HepG2 (cell line): ENCODE results near the gene ZNF548. TPM values are rescaled to one million over a fixed set of nuclear protein-coding genes. Genes with fewer than 3 reads are reported as not detected.

Experiments
- ELF4 ChIP-seq: sonication (generic); formaldehyde crosslinking; IDR thresholded peaks from 2 replicates; pipeline ENCODE4 v1.5.0; 2020; ENCODE audit warnings: missing genetic modification reagents, mild to moderate bottlenecking, moderate library complexity, borderline replicate concordance
- HBP1 ChIP-seq: IDR thresholded peaks from 2 replicates; pipeline ENCODE4 v1.6.1; 2016; ENCODE audit warnings: low read depth, control low read depth
- MNT ChIP-seq: fragments of 450-650 bp; IDR thresholded peaks from 2 replicates; pipeline ENCODE4 v1.6.1; 2016
- PHF21A ChIP-seq: sonication (generic); formaldehyde crosslinking; IDR thresholded peaks from 2 replicates; pipeline ENCODE4 v1.5.0; 2020; ENCODE audit warnings: mild to moderate bottlenecking, missing genetic modification reagents
- POLR2AphosphoS2 ChIP-seq: IDR thresholded peaks from 2 replicates; pipeline ENCODE4 v1.6.1; 2011; ENCODE audit warnings: low read depth, low read length, improper control_type of control experiment
- SATB2 ChIP-seq: sonication (generic); formaldehyde crosslinking; IDR thresholded peaks from 2 replicates; pipeline ENCODE4 v1.5.0; 2020; ENCODE audit warnings: missing genetic modification reagents
- SIN3A ChIP-seq: IDR thresholded peaks from 2 replicates; pipeline ENCODE4 v1.6.1; 2011; ENCODE audit warnings: low read depth, mild to moderate bottlenecking, control low read depth, low read length, borderline replicate concordance
- WIZ ChIP-seq: sonication (generic); formaldehyde crosslinking; IDR thresholded peaks from 2 replicates; pipeline ENCODE4 v1.5.1; 2020; ENCODE audit warnings: mild to moderate bottlenecking, missing genetic modification reagents
- ZFYVE20 ChIP-seq: sonication (generic); formaldehyde crosslinking; IDR thresholded peaks from 2 replicates; pipeline ENCODE4 v1.8.0; 2023; ENCODE audit warnings: low read depth, mild to moderate bottlenecking, moderate library complexity, missing genetic modification reagents, borderline replicate concordance
- ZGPAT ChIP-seq: IDR thresholded peaks from 2 replicates; pipeline ENCODE4 v1.6.1; 2016; ENCODE audit warnings: mild to moderate bottlenecking
- ZNF280D ChIP-seq: sonication (generic); formaldehyde crosslinking; IDR thresholded peaks from 2 replicates; pipeline ENCODE4 v1.5.1; 2020; ENCODE audit warnings: mild to moderate bottlenecking, missing genetic modification reagents
- ZNF326 ChIP-seq: sonication (generic); formaldehyde crosslinking; IDR thresholded peaks from 2 replicates; pipeline ENCODE4 v1.4.0; 2020; ENCODE audit warnings: missing genetic modification reagents, borderline replicate concordance
- ZNF614 ChIP-seq: IDR thresholded peaks from 2 replicates; pipeline ENCODE4 v1.6.1; 2018; ENCODE audit warnings: missing biosample characterization, missing genetic modification reagents, inconsistent platforms, borderline replicate concordance
- ZNF652 ChIP-seq: IDR thresholded peaks from 2 replicates; pipeline ENCODE4 v1.6.1; 2016; ENCODE audit warnings: low read depth, borderline replicate concordance
- polyA plus RNA-seq, 8 experiments: library from polyadenylated mRNA; depleted of rRNA in 3 of 8; stranded (reverse) in 7 of 8; unstranded in 1 of 8; fragments of >200 nt; fragmentation: Illumina TruSeq in 4 of 8; extraction: Trizol in 4 of 8; gene quantifications; 2 replicates each; pipeline versions ENCODE4 v1.2.1 to v1.2.3, GENCODE V29; 2011 to 2016; ENCODE audit warnings: low read depth in 4 of 8, missing spikeins in 1 of 8, mixed read lengths in 1 of 8; ENCODE audit not compliant: insufficient read depth in 1 of 8
- total RNA-seq, 5 experiments: library from RNA; depleted of rRNA; stranded (reverse); fragments of >200 nt; fragmentation: Illumina TruSeq; extraction: Trizol; gene quantifications; 2 replicates each; pipeline ENCODE4 v1.2.3, GENCODE V29; 2016; ENCODE audit warnings: low read depth in 1 of 5
- TF ChIP-seq, protein P1 (sequence below): IDR thresholded peaks from 2 replicates; pipeline ENCODE4 v1.6.1; 2016
- TF ChIP-seq, protein P2 (sequence below): sonication (generic); formaldehyde crosslinking; IDR thresholded peaks from 2 replicates; pipeline ENCODE4 v1.5.0; 2020; ENCODE audit warnings: mild to moderate bottlenecking, missing genetic modification reagents, moderate library complexity

ZNF548 gene
- total and polyA plus RNA-seq, 2 of the 13 experiments (the other 11 are each of a cell fraction or from before 2014, with no cell fraction given), result 19.6 to 24.9 TPM

DNA sequence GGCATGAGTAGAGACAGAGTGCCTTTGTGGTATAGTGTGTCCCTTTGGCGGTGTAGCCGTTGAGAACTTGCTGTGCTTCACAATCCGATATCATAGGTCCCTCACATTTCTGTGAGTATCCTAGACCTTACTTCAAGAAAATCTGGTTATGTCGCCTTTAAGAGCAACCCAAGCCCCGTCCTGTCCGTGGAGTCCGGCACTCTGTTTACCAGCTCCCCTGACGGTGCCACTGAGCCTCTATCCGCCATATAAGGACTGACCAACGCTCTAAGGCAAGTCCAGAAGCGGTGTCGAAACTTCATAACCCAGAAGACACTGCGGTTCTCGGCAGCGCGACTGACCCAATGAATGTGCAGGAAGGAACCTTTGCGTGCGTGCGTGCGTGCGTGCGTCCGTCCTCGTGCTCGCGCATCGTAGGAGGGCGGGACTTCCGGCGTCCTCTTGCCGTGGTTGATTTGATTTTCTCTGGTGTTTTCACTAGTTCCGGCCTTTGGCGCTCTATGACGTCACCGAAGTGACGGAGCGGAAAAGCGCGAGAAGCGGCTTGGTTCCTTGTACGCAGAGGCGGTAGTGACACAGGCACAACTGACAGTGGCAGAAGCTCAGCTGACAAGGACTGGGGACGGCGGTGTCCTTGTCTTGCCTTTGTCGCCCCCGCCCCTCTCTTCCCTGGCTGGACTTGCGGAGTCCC, 26.5 kb upstream of the ZNF548 start, which contains the start of the genes TRAPPC2B and ZNF547 (continued):
- TF ChIP-seq ZGPAT (CRISPR knock-in tag) (peak; percentile 79), ZFYVE20 (CRISPR knock-in tag) (no peak), POLR2AphosphoS2 (no peak), PHF21A (CRISPR knock-in tag) (0 out of 2 replicates have a peak, but pooled peaks have one; percentile 49), ZNF652 (CRISPR knock-in tag) (no peak), ZNF614 (CRISPR knock-in tag) (peak; percentile 17; the same call in 1 of the 2 replicates), WIZ (CRISPR knock-in tag) (no peak), SATB2 (CRISPR knock-in tag) (no peak), MNT (peak; percentile 74), ZNF280D (CRISPR knock-in tag) (no peak), SIN3A (peak; percentile 74; the same call in 1 of the 2 replicates), ZNF326 (CRISPR knock-in tag) (no peak), HBP1 (peak; percentile 87; the same call in 1 of the 2 replicates), ELF4 (CRISPR knock-in tag) (peak; percentile 88; the same call in 1 of the 2 replicates)
- TF ChIP-seq, protein P1, sequence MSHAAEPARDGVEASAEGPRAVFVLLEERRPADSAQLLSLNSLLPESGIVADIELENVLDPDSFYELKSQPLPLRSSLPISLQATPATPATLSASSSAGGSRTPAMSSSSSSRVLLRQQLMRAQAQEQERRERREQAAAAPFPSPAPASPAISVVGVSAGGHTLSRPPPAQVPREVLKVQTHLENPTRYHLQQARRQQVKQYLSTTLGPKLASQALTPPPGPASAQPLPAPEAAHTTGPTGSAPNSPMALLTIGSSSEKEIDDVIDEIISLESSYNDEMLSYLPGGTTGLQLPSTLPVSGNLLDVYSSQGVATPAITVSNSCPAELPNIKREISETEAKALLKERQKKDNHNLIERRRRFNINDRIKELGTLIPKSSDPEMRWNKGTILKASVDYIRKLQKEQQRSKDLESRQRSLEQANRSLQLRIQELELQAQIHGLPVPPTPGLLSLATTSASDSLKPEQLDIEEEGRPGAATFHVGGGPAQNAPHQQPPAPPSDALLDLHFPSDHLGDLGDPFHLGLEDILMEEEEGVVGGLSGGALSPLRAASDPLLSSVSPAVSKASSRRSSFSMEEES (CRISPR knock-in tag), result peak; percentile 3; the same call in 1 of the 2 replicates
- TF ChIP-seq, protein P2, sequence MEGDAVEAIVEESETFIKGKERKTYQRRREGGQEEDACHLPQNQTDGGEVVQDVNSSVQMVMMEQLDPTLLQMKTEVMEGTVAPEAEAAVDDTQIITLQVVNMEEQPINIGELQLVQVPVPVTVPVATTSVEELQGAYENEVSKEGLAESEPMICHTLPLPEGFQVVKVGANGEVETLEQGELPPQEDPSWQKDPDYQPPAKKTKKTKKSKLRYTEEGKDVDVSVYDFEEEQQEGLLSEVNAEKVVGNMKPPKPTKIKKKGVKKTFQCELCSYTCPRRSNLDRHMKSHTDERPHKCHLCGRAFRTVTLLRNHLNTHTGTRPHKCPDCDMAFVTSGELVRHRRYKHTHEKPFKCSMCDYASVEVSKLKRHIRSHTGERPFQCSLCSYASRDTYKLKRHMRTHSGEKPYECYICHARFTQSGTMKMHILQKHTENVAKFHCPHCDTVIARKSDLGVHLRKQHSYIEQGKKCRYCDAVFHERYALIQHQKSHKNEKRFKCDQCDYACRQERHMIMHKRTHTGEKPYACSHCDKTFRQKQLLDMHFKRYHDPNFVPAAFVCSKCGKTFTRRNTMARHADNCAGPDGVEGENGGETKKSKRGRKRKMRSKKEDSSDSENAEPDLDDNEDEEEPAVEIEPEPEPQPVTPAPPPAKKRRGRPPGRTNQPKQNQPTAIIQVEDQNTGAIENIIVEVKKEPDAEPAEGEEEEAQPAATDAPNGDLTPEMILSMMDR (CRISPR knock-in tag), result 0 out of 2 replicates have a peak, but pooled peaks have one; percentile 15
